Measurements from ENCODE around the gene ZNF850.
"Not testable (repeated sequence)": the region's sequence is repeated elsewhere in the genome, so short reads cannot be mapped to it uniquely, and the experiment has no call there.

Gene ZNF850

DNA sequence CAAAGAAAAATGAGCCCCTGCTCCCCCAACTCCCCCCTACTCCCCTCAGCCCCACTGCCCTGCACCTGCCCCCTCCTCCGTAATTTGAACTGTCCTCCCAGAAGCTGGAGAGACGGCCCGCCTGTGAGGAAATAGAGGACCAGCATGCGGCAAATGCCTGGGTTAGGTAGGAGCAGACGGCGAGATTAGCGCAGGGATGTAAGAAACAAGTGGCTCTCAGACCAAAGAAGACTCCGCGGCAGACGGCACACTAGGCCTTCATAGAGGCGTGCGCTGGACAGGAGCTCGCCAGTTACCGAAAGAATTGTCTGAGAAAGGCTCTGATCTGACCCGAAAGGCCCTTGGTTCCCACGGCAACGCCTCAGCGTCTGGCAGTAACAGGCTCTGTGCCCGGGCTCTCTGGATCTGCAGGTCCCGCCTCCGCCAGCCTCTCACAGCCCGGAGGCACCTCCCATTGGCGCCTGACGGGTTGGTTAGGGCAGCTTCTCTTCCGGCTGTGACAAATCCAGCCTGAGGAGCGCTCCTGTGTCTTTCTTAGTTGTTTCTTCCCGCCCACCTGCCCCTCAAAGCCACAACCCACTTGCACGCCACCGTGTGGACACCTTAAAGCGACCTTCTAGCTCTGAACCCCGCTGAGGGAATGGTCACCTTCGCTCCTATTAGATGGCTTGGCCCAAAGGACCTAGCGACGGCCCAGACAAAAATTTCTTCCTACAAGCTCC, 19.0 kb upstream of the ZNF850 start:
- peak; percentile 57 for DNase-seq (ENCODE audit: low read depth)
- H3K4me3 ChIP-seq (ENCODE audit: low read depth, low read length): peak overlapping the region; percentile 38
- TF ChIP-seq, protein P1, sequence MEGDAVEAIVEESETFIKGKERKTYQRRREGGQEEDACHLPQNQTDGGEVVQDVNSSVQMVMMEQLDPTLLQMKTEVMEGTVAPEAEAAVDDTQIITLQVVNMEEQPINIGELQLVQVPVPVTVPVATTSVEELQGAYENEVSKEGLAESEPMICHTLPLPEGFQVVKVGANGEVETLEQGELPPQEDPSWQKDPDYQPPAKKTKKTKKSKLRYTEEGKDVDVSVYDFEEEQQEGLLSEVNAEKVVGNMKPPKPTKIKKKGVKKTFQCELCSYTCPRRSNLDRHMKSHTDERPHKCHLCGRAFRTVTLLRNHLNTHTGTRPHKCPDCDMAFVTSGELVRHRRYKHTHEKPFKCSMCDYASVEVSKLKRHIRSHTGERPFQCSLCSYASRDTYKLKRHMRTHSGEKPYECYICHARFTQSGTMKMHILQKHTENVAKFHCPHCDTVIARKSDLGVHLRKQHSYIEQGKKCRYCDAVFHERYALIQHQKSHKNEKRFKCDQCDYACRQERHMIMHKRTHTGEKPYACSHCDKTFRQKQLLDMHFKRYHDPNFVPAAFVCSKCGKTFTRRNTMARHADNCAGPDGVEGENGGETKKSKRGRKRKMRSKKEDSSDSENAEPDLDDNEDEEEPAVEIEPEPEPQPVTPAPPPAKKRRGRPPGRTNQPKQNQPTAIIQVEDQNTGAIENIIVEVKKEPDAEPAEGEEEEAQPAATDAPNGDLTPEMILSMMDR (conservative IDR thresholded peaks at IDR 0.05; ENCODE audit: low read depth, low read length): peak; percentile 21

DNA sequence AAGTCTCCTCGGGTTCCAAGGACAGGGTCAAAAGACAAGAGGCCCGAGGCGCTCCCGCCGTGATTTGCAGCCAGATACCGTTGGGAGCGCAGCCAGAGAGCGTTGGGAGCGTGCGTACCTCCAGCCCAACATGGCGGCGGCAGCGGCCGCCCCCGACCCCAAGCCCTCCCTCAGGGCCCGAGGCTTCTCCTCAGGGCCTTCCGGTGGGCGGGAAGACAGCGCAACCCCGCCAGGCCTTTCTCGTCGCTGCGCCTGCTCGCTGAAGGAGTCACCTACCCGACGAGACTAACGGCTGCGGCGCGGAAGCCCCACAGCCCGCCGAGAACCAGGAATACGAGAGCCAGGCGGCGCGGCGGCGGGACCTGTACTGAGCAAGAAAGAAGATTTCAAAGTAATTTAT, 3.2 kb upstream of the ZNF850 start:
- H3K4me3 ChIP-seq (ENCODE audit: low read depth, low read length): peak overlapping the region; percentile 50

DNA sequence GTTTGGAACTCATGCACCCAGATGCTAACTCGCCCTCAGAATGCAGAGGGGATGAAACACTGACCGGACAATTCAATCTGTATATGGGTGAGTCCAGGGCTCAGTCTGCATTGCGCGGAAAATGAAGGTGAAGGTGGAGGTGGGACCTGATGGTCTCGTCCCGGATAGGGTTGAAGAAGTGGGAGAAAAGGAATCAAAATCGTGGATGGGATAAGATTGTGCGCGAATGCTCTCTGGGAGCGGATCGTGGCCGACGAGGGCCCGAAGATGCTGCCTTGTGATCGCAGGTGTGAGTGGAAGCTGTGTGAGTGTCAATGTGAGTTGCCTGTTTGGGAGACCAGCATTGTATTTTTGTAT, 594 bp upstream of the ZNF850 start:
- DNase-seq (ENCODE audit: low read depth): no peak
- TF ChIP-seq, protein P1 (conservative IDR thresholded peaks at IDR 0.05; ENCODE audit: low read depth, low read length): no peak
- H3K4me3 ChIP-seq (ENCODE audit: low read depth, low read length): peak overlapping the region; percentile 91

More for the DNA sequence above, 3.2 kb upstream of the ZNF850 start:
- TF ChIP-seq, protein P1 (conservative IDR thresholded peaks at IDR 0.05; ENCODE audit: low read depth, low read length): no peak
- peak; percentile 44 for DNase-seq (ENCODE audit: low read depth)

DNA sequence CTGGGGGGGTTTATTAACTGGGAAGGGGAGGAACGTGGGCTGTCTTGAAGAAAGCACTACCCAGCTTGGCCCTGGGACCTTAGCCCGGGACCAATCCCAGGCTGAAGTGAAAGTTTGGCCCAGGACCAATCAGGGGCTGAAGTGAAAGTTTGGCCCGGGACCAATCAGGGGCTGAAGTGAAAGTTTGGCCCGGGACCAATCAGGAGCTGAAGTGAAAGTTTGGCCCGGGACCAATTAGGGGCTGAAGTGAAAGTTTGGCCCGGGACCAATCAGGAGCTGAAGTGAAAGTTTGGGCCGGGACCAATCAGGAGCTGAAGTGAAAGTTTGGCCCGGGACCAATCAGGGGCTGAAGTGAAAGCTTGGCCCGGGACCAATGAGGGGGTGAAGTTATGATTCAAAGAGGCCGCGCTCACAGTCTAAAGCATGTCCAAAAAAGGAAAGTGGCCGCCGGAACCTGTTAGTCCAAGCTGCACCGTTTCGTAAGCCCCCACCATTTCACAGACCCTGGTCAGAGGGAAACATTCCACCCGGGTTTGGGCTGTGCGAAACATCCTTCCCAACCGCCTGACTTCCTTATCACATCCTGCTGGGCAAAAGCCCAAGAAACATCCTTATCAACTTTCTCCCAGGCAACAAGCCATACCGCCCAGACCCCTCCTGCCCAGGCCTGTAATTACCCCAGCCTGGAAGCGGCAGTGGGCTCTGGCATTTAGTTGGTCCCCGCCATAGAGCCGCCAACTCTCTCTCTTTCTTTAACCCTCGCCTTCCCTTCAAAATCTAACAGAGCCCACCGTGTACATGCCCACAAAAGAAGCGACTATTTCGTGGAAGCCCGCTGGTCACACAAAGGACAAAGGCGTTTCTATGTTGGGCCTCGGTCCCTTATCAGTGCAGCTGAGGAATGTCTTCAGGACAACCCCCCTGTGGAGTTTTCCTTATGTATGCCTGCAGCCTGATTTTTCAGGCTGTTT, 1.1 kb downstream of the ZNF850 start:
- peak; percentile 96 for DNase-seq (ENCODE audit: low read depth)
- TF ChIP-seq, protein P1 (conservative IDR thresholded peaks at IDR 0.05; ENCODE audit: low read depth, low read length): no peak
- H3K4me3 ChIP-seq (ENCODE audit: low read depth, low read length): peak overlapping the region; percentile 91

DNA sequence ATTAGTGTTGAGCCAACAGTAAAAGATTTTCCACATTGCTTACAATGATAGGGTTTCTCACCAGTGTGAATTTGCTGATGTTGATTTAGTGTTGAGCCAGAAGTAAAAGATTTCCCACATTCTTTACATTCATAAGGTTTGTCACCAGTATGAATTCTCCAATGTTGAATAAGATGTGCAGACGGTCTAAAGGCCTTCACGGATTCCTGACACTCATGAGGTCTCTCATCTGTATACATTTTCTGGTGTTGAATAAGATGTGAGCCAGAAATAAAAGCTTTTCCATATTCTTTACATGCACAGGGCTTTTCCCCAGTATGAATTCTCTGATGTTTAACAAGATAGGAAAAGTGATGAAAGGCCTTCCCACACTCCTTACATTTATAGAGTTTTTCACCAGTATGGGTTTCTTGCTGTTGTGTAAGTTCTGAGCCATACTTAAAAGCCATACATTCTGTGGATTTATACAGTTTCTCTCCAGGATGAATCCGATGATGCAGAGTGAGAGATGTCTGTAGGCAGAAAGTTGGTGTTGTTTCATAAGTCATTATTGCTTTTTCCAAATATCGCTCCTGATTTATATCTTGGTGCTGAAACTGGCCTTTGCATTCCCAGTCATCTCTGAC, 22.4 kb downstream of the ZNF850 start:
- H3K4me3 ChIP-seq (ENCODE audit: low read depth, low read length): no peak overlapping the region
- TF ChIP-seq, protein P1 (conservative IDR thresholded peaks at IDR 0.05; ENCODE audit: low read depth, low read length): no peak
- DNase-seq (ENCODE audit: low read depth): no peak

DNA sequence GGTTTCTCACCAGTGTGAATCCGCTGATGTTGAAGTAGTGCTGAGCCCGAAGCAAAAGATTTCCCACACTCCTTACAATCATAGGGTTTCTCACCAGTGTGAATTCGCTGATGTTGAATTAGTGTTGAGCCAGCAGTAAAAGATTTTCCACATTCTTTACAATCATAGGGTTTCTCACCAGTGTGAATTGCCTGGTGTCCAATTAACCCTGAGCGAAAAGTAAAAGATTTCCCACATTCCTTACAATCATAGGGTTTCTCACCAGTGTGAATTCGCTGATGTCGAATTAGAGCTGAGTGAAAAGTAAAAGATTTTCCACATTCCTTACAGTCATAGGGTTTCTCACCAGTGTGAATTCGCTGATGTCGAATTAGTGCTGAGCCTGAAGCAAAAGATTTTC, 23.0 kb downstream of the ZNF850 start:
- not testable (repeated sequence) for H3K4me3 ChIP-seq (ENCODE audit: low read depth, low read length); DNase-seq (ENCODE audit: low read depth)
